ENCODE measurements around the gene ADRA2B.
A peak's percentile ranks its signal among the peaks of the same experiment; 100 is the strongest.

The ADRA2B gene

DNA sequence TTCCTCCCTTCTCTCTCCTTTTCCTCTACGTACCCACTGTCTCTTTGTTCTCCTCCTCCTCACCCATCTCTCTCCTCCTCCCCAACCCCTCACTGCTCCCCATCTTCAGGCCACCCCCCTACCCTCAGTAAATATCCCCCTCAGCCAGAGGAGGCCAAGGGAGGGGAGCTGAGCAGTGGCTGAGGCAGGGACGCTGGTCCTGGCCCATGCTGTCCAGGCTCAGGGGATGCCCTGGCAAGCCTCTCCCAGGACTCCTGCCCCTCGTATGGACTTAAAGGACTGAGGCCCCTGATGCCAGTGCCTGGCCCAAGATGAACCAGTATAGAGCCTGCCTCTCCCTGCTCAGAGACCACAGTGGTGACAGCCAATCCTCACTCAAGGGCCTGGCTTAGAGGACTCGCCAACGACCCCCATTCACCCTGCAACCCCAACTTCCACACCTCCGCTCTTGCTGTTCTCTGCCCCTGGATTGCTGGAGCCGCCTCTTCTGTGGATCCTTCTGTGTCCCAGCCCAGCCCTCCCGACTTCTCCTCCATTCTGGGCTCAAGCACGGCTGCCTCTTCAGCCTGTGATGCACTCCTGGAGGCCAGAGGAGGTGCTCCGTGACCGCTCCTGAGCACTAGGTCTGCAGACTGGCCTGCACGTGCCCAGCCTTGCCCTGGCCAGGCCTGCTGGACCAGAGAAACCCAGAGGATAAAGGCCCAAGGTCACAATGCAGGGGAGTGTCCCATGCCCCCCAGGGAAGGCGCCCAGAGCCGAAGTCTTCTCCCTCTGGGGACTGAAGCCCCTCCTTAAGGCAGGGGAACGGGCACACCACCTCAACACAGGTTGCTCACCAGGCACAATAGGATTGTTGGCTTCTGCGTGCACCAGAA lies 38.4 kb upstream of the ADRA2B start:
- no peak overlapping the region for H3K18ac ChIP-seq (ENCODE audit: low read depth in 1 of 2, low read length in 2 of 2)
- no peak overlapping the region for H3K27ac ChIP-seq (ENCODE audit: low read length, poor library complexity, severe bottlenecking)
- no peak overlapping the region for H3K23ac ChIP-seq (ENCODE audit: low read length in 2 of 2)
- no peak overlapping the region for H2BK120ac ChIP-seq (ENCODE audit: low read depth, low read length)
- WGBS = 79% methylated on average over 16 of the region's 16 CpGs
- H2AK5ac ChIP-seq (ENCODE audit: low read length, severe bottlenecking) = no peak overlapping the region
- no peak overlapping the region for H3K9ac ChIP-seq (ENCODE audit: low read length)
- H3K4me1 ChIP-seq (ENCODE audit: control insufficient read depth, insufficient read depth, low read depth, low read length) = peaks cover 13% of the 10 kb centered on the region
- H3K4me2 ChIP-seq (ENCODE audit: low read length, poor library complexity, severe bottlenecking) = no peak overlapping the region
- H3K36me3 ChIP-seq (ENCODE audit: control insufficient read depth in 1 of 2, insufficient read depth in 2 of 2, low read depth in 1 of 2, low read length in 2 of 2) = no peaks in the 10 kb centered on the region
- no peaks in the 10 kb centered on the region for H3K79me1 ChIP-seq (replicated peaks; ENCODE audit: low read length, poor library complexity, severe bottlenecking)
- H3K4ac ChIP-seq (ENCODE audit: low read depth in 1 of 2, low read length in 2 of 2) = no peak overlapping the region
- H2BK12ac ChIP-seq (ENCODE audit: low read length in 2 of 2) = no peak overlapping the region
- DNase-seq = no peak
- no peaks in the 10 kb centered on the region for H3K9me3 ChIP-seq (ENCODE audit: control insufficient read depth, low read length)
- H4K91ac ChIP-seq (ENCODE audit: low read length) = no peak overlapping the region
- H3K4me3 ChIP-seq (ENCODE audit: insufficient read depth in 1 of 2, low read depth in 1 of 2, low read length in 2 of 2) = peak overlapping the region in 1 of 2 experiments; percentile 1
- peaks cover 0 to 37% of the 10 kb centered on the region in 2 experiments for H3K27me3 ChIP-seq (ENCODE audit: control insufficient read depth in 1 of 2, insufficient read depth in 1 of 2, low read length in 2 of 2)
- H3K14ac ChIP-seq (ENCODE audit: low read length in 2 of 2) = no peak overlapping the region
- H4K8ac ChIP-seq (ENCODE audit: low read length) = no peak overlapping the region
- H2BK5ac ChIP-seq (ENCODE audit: low read depth, low read length, poor library complexity, severe bottlenecking) = no peak overlapping the region
- H2BK15ac ChIP-seq (ENCODE audit: low read depth, poor library complexity, severe bottlenecking) = no peak overlapping the region
- no peak overlapping the region for H2AFZ ChIP-seq (ENCODE audit: low read depth, low read length)

DNA sequence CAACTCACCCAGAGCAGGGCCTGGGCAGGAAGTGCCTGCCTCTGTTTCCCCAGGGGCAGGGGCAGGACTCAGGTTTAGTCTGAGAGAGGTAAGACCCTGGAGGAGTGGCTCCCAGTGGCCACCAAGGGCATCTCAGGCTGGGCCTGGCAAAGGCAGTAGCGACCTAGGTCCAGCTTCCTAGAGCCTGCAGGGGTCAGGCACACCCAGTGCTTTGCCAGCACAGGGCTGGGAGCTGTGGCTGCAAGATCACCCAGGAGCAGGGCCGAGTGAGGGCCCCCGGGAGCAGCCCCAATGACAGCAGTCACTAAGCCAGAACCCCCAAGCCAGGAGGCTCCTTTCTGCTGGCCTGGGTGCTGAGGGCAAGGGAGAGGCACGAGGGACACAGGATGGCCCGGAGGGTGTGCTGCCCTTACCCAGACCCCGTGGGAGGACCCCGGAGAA lies 37.6 kb upstream of the ADRA2B start:
- H3K4me2 ChIP-seq (ENCODE audit: low read length, poor library complexity, severe bottlenecking) = no peak overlapping the region
- no peak overlapping the region for H2BK120ac ChIP-seq (ENCODE audit: low read depth, low read length)
- peaks cover 0 to 30% of the 10 kb centered on the region in 2 experiments for H3K27me3 ChIP-seq (ENCODE audit: control insufficient read depth in 1 of 2, insufficient read depth in 1 of 2, low read length in 2 of 2)
- no peaks in the 10 kb centered on the region for H3K9me3 ChIP-seq (ENCODE audit: control insufficient read depth, low read length)
- no peak overlapping the region for H4K8ac ChIP-seq (ENCODE audit: low read length)
- WGBS = 72% methylated on average over 7 of the region's 7 CpGs
- H3K4me1 ChIP-seq (ENCODE audit: control insufficient read depth, insufficient read depth, low read depth, low read length) = peaks cover 13% of the 10 kb centered on the region
- H3K4me3 ChIP-seq (ENCODE audit: insufficient read depth in 1 of 2, low read depth in 1 of 2, low read length in 2 of 2) = no peak overlapping the region
- DNase-seq = no peak
- H2AK5ac ChIP-seq (ENCODE audit: low read length, severe bottlenecking) = no peak overlapping the region
- no peak overlapping the region for H2BK12ac ChIP-seq (ENCODE audit: low read length in 2 of 2)
- no peak overlapping the region for H3K18ac ChIP-seq (ENCODE audit: low read depth in 1 of 2, low read length in 2 of 2)
- H2BK5ac ChIP-seq (ENCODE audit: low read depth, low read length, poor library complexity, severe bottlenecking) = no peak overlapping the region
- no peak overlapping the region for H3K4ac ChIP-seq (ENCODE audit: low read depth in 1 of 2, low read length in 2 of 2)
- no peak overlapping the region for H4K91ac ChIP-seq (ENCODE audit: low read length)
- H3K27ac ChIP-seq (ENCODE audit: low read length, poor library complexity, severe bottlenecking) = no peak overlapping the region
- H3K23ac ChIP-seq (ENCODE audit: low read length in 2 of 2) = no peak overlapping the region
- H3K79me1 ChIP-seq (replicated peaks; ENCODE audit: low read length, poor library complexity, severe bottlenecking) = no peaks in the 10 kb centered on the region
- H3K14ac ChIP-seq (ENCODE audit: low read length in 2 of 2) = no peak overlapping the region
- no peak overlapping the region for H2AFZ ChIP-seq (ENCODE audit: low read depth, low read length)
- H3K36me3 ChIP-seq (ENCODE audit: control insufficient read depth in 1 of 2, insufficient read depth in 2 of 2, low read depth in 1 of 2, low read length in 2 of 2) = no peaks in the 10 kb centered on the region
- H2BK15ac ChIP-seq (ENCODE audit: low read depth, poor library complexity, severe bottlenecking) = no peak overlapping the region
- H3K9ac ChIP-seq (ENCODE audit: low read length) = no peak overlapping the region

DNA sequence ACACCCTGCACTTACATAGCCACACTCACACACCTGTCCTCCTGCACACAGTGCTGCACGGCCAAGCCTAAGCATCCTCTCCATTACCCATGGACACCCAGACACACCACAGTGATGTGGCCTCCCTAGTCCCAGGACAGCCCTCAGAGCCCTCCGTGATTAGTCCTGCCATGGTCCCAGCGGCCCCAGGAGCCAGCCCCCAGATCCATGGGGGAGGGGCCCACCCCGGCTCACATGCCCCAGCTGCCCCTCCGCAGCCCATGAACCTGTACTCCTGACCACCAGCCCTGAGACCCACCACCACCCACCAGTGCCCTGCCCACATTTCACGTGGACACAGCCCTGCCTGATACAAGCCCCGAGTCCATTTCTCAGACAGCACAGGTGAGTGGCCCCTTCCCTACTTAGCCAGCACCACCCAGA lies 36.9 kb upstream of the ADRA2B start:
- Histone ChIP-seq H2BK120ac (ENCODE audit: low read depth, low read length) (no peak overlapping the region), H3K4me1 (ENCODE audit: control insufficient read depth, insufficient read depth, low read depth, low read length) (peaks cover 19% of the 10 kb centered on the region), H3K4me3 (ENCODE audit: insufficient read depth in 1 of 2, low read depth in 1 of 2, low read length in 2 of 2) (no peak overlapping the region), H2BK5ac (ENCODE audit: low read depth, low read length, poor library complexity, severe bottlenecking) (no peak overlapping the region), H4K91ac (ENCODE audit: low read length) (no peak overlapping the region), H2AFZ (ENCODE audit: low read depth, low read length) (no peak overlapping the region), H3K9ac (ENCODE audit: low read length) (no peak overlapping the region), H3K27me3 (ENCODE audit: control insufficient read depth in 1 of 2, insufficient read depth in 1 of 2, low read length in 2 of 2) (peaks cover 0 to 24% of the 10 kb centered on the region in 2 experiments), H3K36me3 (ENCODE audit: control insufficient read depth in 1 of 2, insufficient read depth in 2 of 2, low read depth in 1 of 2, low read length in 2 of 2) (no peaks in the 10 kb centered on the region), H3K4me2 (ENCODE audit: low read length, poor library complexity, severe bottlenecking) (no peak overlapping the region), H3K27ac (ENCODE audit: low read length, poor library complexity, severe bottlenecking) (no peak overlapping the region), H3K4ac (ENCODE audit: low read depth in 1 of 2, low read length in 2 of 2) (no peak overlapping the region), H2AK5ac (ENCODE audit: low read length, severe bottlenecking) (no peak overlapping the region), H3K18ac (ENCODE audit: low read depth in 1 of 2, low read length in 2 of 2) (no peak overlapping the region), H3K9me3 (ENCODE audit: control insufficient read depth, low read length) (no peaks in the 10 kb centered on the region), H2BK12ac (ENCODE audit: low read length in 2 of 2) (no peak overlapping the region), H3K14ac (ENCODE audit: low read length in 2 of 2) (no peak overlapping the region), H4K8ac (ENCODE audit: low read length) (no peak overlapping the region), H3K23ac (ENCODE audit: low read length in 2 of 2) (no peak overlapping the region), H3K79me1 (replicated peaks; ENCODE audit: low read length, poor library complexity, severe bottlenecking) (no peaks in the 10 kb centered on the region), H2BK15ac (ENCODE audit: low read depth, poor library complexity, severe bottlenecking) (no peak overlapping the region)
- 79% methylated on average over 7 of the region's 7 CpGs for WGBS
- DNase-seq = no peak

DNA sequence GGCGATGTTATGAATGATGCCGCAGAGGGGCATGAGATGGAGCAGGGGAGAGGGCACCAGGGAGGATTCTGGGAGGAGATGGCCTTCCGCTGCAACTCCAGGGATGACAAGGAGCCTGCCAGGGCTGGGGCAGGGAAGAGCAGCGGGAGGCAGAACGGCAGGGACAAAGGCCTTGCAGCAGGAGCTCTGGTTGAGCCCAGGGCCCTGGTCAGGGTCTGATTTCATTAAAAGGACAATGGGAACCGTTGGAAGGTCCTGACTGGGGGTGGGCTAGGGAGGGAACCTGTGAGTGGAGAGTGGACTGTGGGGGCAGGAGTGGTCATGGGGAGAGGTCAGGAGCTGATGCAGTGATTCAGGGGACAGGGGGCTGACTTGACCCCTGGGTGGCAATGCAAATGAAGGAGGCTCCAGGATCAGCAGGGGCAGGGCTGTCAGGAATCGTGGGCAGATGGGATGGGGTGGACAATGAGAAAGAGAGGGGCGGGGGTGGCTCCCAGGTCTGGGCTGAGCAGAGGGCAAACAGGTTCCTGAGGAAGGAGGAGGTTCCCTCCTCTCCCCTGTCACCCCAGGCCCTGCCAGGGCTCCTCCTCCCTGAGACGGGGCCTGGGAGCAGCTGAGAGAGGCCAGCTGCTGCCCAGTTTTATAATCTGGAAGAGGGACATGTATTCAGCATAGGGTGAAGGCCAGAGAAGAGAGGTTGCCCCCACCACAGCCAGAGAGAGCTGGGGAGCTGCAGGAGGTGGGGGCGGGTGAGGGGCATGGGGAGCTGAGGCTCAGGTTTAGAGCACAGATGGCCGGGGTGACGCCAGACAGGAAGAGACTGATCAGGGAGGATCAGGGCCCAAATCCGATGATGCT lies 36.2 kb upstream of the ADRA2B start:
- 82% methylated on average over 12 of the region's 13 CpGs for WGBS
- no peak overlapping the region for H3K9ac ChIP-seq (ENCODE audit: low read length)
- no peaks in the 10 kb centered on the region for H3K9me3 ChIP-seq (ENCODE audit: control insufficient read depth, low read length)
- H3K36me3 ChIP-seq (ENCODE audit: control insufficient read depth in 1 of 2, insufficient read depth in 2 of 2, low read depth in 1 of 2, low read length in 2 of 2) = no peaks in the 10 kb centered on the region
- no peak for DNase-seq
- H3K4me2 ChIP-seq (ENCODE audit: low read length, poor library complexity, severe bottlenecking) = no peak overlapping the region
- H3K23ac ChIP-seq (ENCODE audit: low read length in 2 of 2) = no peak overlapping the region
- no peak overlapping the region for H4K91ac ChIP-seq (ENCODE audit: low read length)
- H2BK5ac ChIP-seq (ENCODE audit: low read depth, low read length, poor library complexity, severe bottlenecking) = no peak overlapping the region
- H4K8ac ChIP-seq (ENCODE audit: low read length) = no peak overlapping the region
- no peak overlapping the region for H3K14ac ChIP-seq (ENCODE audit: low read length in 2 of 2)
- peaks cover 15% of the 10 kb centered on the region for H3K4me1 ChIP-seq (ENCODE audit: control insufficient read depth, insufficient read depth, low read depth, low read length)
- H3K79me1 ChIP-seq (replicated peaks; ENCODE audit: low read length, poor library complexity, severe bottlenecking) = no peaks in the 10 kb centered on the region
- no peak overlapping the region for H2BK120ac ChIP-seq (ENCODE audit: low read depth, low read length)
- H2BK15ac ChIP-seq (ENCODE audit: low read depth, poor library complexity, severe bottlenecking) = no peak overlapping the region
- no peak overlapping the region for H3K27ac ChIP-seq (ENCODE audit: low read length, poor library complexity, severe bottlenecking)
- no peak overlapping the region for H2BK12ac ChIP-seq (ENCODE audit: low read length in 2 of 2)
- H3K4me3 ChIP-seq (ENCODE audit: insufficient read depth in 1 of 2, low read depth in 1 of 2, low read length in 2 of 2) = no peak overlapping the region
- H2AFZ ChIP-seq (ENCODE audit: low read depth, low read length) = no peak overlapping the region
- H3K18ac ChIP-seq (ENCODE audit: low read depth in 1 of 2, low read length in 2 of 2) = no peak overlapping the region
- peaks cover 3 to 26% of the 10 kb centered on the region in 2 experiments for H3K27me3 ChIP-seq (ENCODE audit: control insufficient read depth in 1 of 2, insufficient read depth in 1 of 2, low read length in 2 of 2)
- H2AK5ac ChIP-seq (ENCODE audit: low read length, severe bottlenecking) = no peak overlapping the region
- no peak overlapping the region for H3K4ac ChIP-seq (ENCODE audit: low read depth in 1 of 2, low read length in 2 of 2)
